Natural killer cell (primary cell): ENCODE results near the gene USP36. TPM values are rescaled to one million over a fixed set of nuclear protein-coding genes. Genes with fewer than 3 reads are reported as not detected.
A peak's percentile ranks its signal among the peaks of the same experiment; 100 is the strongest.

Experiments
- ATAC-seq, 3 donors: fragments of 150-1000 bp in 2 of 3; fragments of 200-7000 bp in 1 of 3; cut with Tn5 transposase; 1 replicate in 1 of 3; 2 replicates in 2 of 3; pipeline ENCODE4 v1.10.0; 2021; ENCODE audit warnings: mild to moderate bottlenecking in 2 of 3, moderate library complexity in 2 of 3
- DNase-seq, 2 donors: peaks; one replicate each; pipeline versions ENCODE4 v3.0.0 to v3.0.0-alpha.2; 2013 to 2021; ENCODE audit warnings: mixed read lengths in 1 of 2
- H3K27ac ChIP-seq: one replicate; pipeline ENCODE4 v1.5.1; 2013; ENCODE audit warnings: mild to moderate bottlenecking, low read length
- H3K27me3 ChIP-seq: one replicate; pipeline ENCODE4 v1.6.1; 2013; ENCODE audit warnings: low read length; ENCODE audit not compliant: control insufficient read depth, insufficient read depth
- H3K36me3 ChIP-seq: one replicate; pipeline ENCODE4 v1.6.1; 2013; ENCODE audit warnings: low read length; ENCODE audit not compliant: control insufficient read depth, insufficient read depth
- H3K4me1 ChIP-seq: one replicate; pipeline ENCODE4 v1.6.1; 2013; ENCODE audit warnings: low read length; ENCODE audit not compliant: control insufficient read depth, insufficient read depth
- H3K4me3 ChIP-seq: one replicate; pipeline ENCODE4 v1.5.1; 2013; ENCODE audit warnings: low read length
- H3K9me3 ChIP-seq: one replicate; pipeline ENCODE4 v1.6.1; 2013; ENCODE audit warnings: low read length; ENCODE audit not compliant: control insufficient read depth, insufficient read depth
- H3K27ac Mint-ChIP-seq, 2 donors: one replicate each; pipeline ENCODE4 v1.8.0; 2022; ENCODE audit warnings: mild to moderate bottlenecking in 2 of 2, mixed read lengths in 2 of 2, moderate library complexity in 1 of 2
- H3K27me3 Mint-ChIP-seq, 2 donors: one replicate each; pipeline ENCODE4 v1.8.0; 2022; ENCODE audit warnings: low read depth in 2 of 2, mixed read lengths in 2 of 2
- H3K36me3 Mint-ChIP-seq: one replicate; pipeline ENCODE4 v1.8.0; 2022; ENCODE audit warnings: mixed read lengths
- H3K4me1 Mint-ChIP-seq, 2 donors: one replicate each; pipeline ENCODE4 v1.8.0; 2022; ENCODE audit warnings: mixed read lengths in 2 of 2
- H3K4me3 Mint-ChIP-seq: one replicate; pipeline ENCODE4 v1.8.0; 2022; ENCODE audit warnings: mild to moderate bottlenecking, moderate library complexity, mixed read lengths
- H3K9me3 Mint-ChIP-seq, 2 donors: one replicate each; pipeline ENCODE4 v1.8.0; 2022; ENCODE audit warnings: mixed read lengths in 2 of 2
- CTCF ChIP-seq: fragments of 200-600 bp; IDR thresholded peaks from one replicate; pipeline ENCODE4 v1.8.0; 2022; ENCODE audit warnings: antibody characterized with exemption
- WGBS: methylation state at CpG from one replicate; pipeline ENCODE4 v1.1.7; 2013; ENCODE audit warnings: missing lambda C conversion rate; ENCODE audit not compliant: insufficient coverage; 5-methylcytosine and 5-hydroxymethylcytosine counted together
- intact Hi-C: fragments of 100-400 bp; cut with micrococcal nuclease; formaldehyde crosslinking; loops from one replicate; pipeline ENCODE4 v1.14.2; 2022
- total RNA-seq, 4 donors: library from RNA; stranded (reverse); fragments of 120-200 nt in 1 of 4; gene quantifications; one replicate each; pipeline versions ENCODE4 v1.2.3 to v1.2.4, GENCODE V29; 2013 to 2022

The USP36 gene
- total RNA-seq, 3 donors from 2014 or later (not counting 1 experiment from before 2014, with no cell fraction given) = 241 to 304 (median 270) TPM

DNA sequence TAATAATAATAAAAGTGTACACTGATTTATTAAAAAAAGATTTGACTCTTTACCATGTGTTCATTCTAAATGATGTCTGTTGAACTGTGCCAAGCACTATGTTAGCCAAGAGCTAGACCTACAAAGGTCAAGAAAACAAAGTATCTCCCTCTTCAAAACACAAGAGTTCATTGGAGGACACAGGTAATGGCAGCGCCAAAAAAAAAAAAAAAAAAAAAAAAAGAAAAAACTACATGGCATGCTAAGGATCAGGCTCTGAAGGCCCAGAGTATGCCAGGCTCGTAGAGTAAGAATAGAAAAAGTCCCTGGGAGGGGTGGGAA, 93.7 kb downstream of the USP36 start:
- Mint-ChIP-seq H3K27ac (peak overlapping the region; percentile 93), H3K36me3 (no peaks in the 10 kb centered on the region), H3K27me3 (no peaks in the 10 kb centered on the region), H3K4me3 (peak overlapping the region; percentile 80), H3K4me1 (peaks cover 91 to 96% of the 10 kb centered on the region in 2 donors), H3K9me3 (no peaks in the 10 kb centered on the region)
- H3K36me3 ChIP-seq = peaks cover 4% of the 10 kb centered on the region
- H3K4me1 ChIP-seq = peaks cover 86% of the 10 kb centered on the region
- 59% methylated on average over 2 of the region's 2 CpGs for WGBS
- H3K4me3 ChIP-seq = no peak overlapping the region
- peak overlapping the region; percentile 93 for H3K27ac ChIP-seq
- DNase-seq = no peak
- no peak for ATAC-seq
- no peak for TF ChIP-seq CTCF
- no peaks in the 10 kb centered on the region for H3K27me3 ChIP-seq
- intact Hi-C loops = loop anchor here (2.0 kb wide), 1 partner anchor 16 kb away; no protein-coding TSS in a partner anchor
- no peaks in the 10 kb centered on the region for H3K9me3 ChIP-seq

DNA sequence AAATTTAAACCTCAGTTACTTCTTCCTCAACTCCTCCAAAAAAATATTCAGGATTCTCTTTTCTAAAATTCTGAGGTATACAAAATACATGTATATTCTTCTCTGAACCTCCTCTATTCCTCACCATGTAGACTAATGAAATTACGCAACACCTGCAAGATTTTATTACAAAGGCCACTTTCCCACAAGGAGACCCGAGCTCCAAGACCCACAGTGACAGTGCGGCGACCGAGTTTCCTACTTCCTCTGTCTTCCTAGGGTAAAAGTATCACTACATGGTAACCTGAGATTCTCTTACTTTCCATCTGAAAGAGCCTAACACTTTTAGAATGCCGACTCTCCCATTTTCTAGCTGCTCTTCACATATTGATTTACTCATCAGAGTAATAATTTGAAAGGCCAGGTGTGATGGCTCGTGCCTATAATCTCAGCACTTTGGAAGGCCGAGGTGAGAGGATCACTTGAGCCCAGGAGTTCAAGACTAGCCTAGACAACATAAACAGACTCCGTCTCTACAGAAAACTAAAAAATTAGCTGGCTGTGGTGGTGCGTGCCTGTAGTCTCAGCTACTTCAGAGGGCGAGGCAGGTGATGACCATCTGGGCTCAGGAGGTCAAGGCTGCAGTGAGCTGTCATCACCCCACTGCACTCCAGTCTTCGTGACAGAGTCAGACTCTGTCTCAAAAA, 94.2 kb downstream of the USP36 start:
- no peaks in the 10 kb centered on the region for H3K36me3 Mint-ChIP-seq
- H3K4me3 Mint-ChIP-seq = peak overlapping the region; percentile 80
- DNase-seq (no peak), ATAC-seq (no peak)
- peaks cover 91 to 96% of the 10 kb centered on the region in 2 donors for H3K4me1 Mint-ChIP-seq
- WGBS = 48% methylated on average over 11 of the region's 12 CpGs
- H3K9me3 ChIP-seq = no peaks in the 10 kb centered on the region
- no peaks in the 10 kb centered on the region for H3K9me3 Mint-ChIP-seq
- H3K4me1 ChIP-seq = peaks cover 86% of the 10 kb centered on the region
- peak overlapping the region; percentile 93 for H3K27ac Mint-ChIP-seq
- H3K27me3 ChIP-seq = no peaks in the 10 kb centered on the region
- peak overlapping the region; percentile 93 for H3K27ac ChIP-seq
- H3K4me3 ChIP-seq = no peak overlapping the region
- H3K36me3 ChIP-seq = peaks cover 4% of the 10 kb centered on the region
- H3K27me3 Mint-ChIP-seq = no peaks in the 10 kb centered on the region
- intact Hi-C loops = loop anchor here (2.0 kb wide), 1 partner anchor 16 kb away; no protein-coding TSS in a partner anchor
- TF ChIP-seq CTCF = no peak

Other genes with a start within 250 kb of the USP36 start
- 100 to 1,000 TPM; 437 to 514 (median 457) TPM for gene CYTH1, start 58.5 kb downstream of the USP36 start, total RNA-seq
- gene CEP295NL, start 62.4 kb upstream of the USP36 start, total RNA-seq = 1 to 10 TPM in 2 of 3 donors, under 1 TPM in 1; 0.52 to 2.7 (median 2.1) TPM
- gene TIMP2, start 84.6 kb upstream of the USP36 start, total RNA-seq = 1 to 10 TPM; 3.6 to 8.2 (median 7.1) TPM
- gene LGALS3BP, start 139.1 kb upstream of the USP36 start, total RNA-seq = 1 to 10 TPM; 4.2 to 8.8 (median 4.2) TPM
- 10 to 100 TPM; 40.0 to 58.8 (median 53.4) TPM for gene CANT1, start 168.9 kb upstream of the USP36 start, total RNA-seq
- under 1 TPM in 2 of 3 donors, not detected in 1; 0.20 to 0.28 TPM for gene C1QTNF1, start 183.4 kb upstream of the USP36 start, total RNA-seq
- gene ENGASE, start 234.0 kb upstream of the USP36 start, total RNA-seq = 10 to 100 TPM; 56.0 to 86.4 (median 56.9) TPM